Stimulated activated CD8-positive, alpha-beta memory T cell treated with anti-CD3 and anti-CD28 coated beads, Interleukin-12 subunit alpha, Interleukin-12 subunit beta, amount 100 ng/mL, for 1 hour (primary cell): ENCODE results near the gene NACC2.

ENCODE experiments used
- DNase-seq: peaks from one replicate; pipeline ENCODE4 v3.0.0-alpha.2; 2020; ENCODE audit warnings: low read depth

The NACC2 gene

GRCh38 chr9:136010615-136011361, 84.3 kb downstream of the NACC2 start:
- DNase-seq, result no peak

GRCh38 chr9:136010176-136010575, 84.9 kb downstream of the NACC2 start:
- DNase-seq, result no peak

- DNase-seq, result no peak
These were observed 85.6 kb downstream of the NACC2 start for GRCh38 chr9:136009516-136009915.

GRCh38 chr9:136008693-136008997, 86.4 kb downstream of the NACC2 start:
- no peak for DNase-seq

GRCh38 chr9:136007934-136008692, 87.0 kb downstream of the NACC2 start:
- no peak for DNase-seq

GRCh38 chr9:136007276-136007933, 87.7 kb downstream of the NACC2 start:
- DNase-seq, result no peak

- no peak for DNase-seq
These were observed 88.9 kb downstream of the NACC2 start for GRCh38 chr9:136006169-136006568.

- no peak for DNase-seq
These were observed 90.4 kb downstream of the NACC2 start for GRCh38 chr9:136004712-136005111.

- no peak for DNase-seq
These were observed 90.9 kb downstream of the NACC2 start for GRCh38 chr9:136004219-136004618.

GRCh38 chr9:136003411-136004218, 91.5 kb downstream of the NACC2 start:
- no peak for DNase-seq

GRCh38 chr9:136002881-136003280, 92.2 kb downstream of the NACC2 start:
- no peak for DNase-seq

GRCh38 chr9:136002215-136002614, 92.9 kb downstream of the NACC2 start:
- DNase-seq, result no peak

GRCh38 chr9:136001231-136001630, 93.9 kb downstream of the NACC2 start:
- no peak for DNase-seq

GRCh38 chr9:135998410-135999071, 96.5 kb downstream of the NACC2 start:
- no peak for DNase-seq

GRCh38 chr9:135998016-135998380, 97.1 kb downstream of the NACC2 start:
- no peak for DNase-seq

GRCh38 chr9:135997090-135998015, 97.7 kb downstream of the NACC2 start:
- DNase-seq, result no peak

GRCh38 chr9:135995816-135996215, 99.3 kb downstream of the NACC2 start:
- DNase-seq, result no peak

- DNase-seq, result no peak
These were observed 100.4 kb downstream of the NACC2 start for GRCh38 chr9:135994501-135995192.

GRCh38 chr9:135993765-135994500, 101.2 kb downstream of the NACC2 start:
- DNase-seq, result no peak

- no peak for DNase-seq
These were observed 101.7 kb downstream of the NACC2 start for GRCh38 chr9:135993409-135993742.
